IMR-90 (cell line): ENCODE measurements around the gene SLC13A5. TPM values are rescaled to one million over a fixed set of nuclear protein-coding genes. Genes with fewer than 3 reads are reported as not detected.

Experiments
- ATAC-seq: fragments of 200-7000 bp; cut with Tn5 transposase; 2 replicates; pipeline ENCODE4 v1.9.1; 2020; ENCODE audit warnings: low read depth, mild to moderate bottlenecking, moderate library complexity
- BruUV-seq: library from RNA; stranded (reverse); fragments of 400-500 nt; replicated peaks from 2 replicates; lab custom pipeline; 2021; lab: Mats Ljungman, UMichigan
- CTCF ChIA-PET: fragments of 300-600 bp; formaldehyde crosslinking; extraction: SDS; loops from one replicate; lab custom pipeline; 2021; ENCODE audit warnings: antibody characterized with exemption; lab: Yijun Ruan, JAX
- POLR2A ChIA-PET: fragments of 300-600 bp; sonication (Branson Sonifier 250); formaldehyde crosslinking; loops from one replicate; lab custom pipeline; 2022; ENCODE audit warnings: antibody characterized with exemption; ENCODE audit not compliant: unreplicated experiment; lab: Charles Lee
- DNase-seq: peaks from one replicate; pipeline ENCODE4 v3.0.0; 2013
- H2AFZ ChIP-seq: replicated peaks from 2 replicates; pipeline ENCODE3; 2013; ENCODE audit warnings: low read length, mild to moderate bottlenecking; ENCODE audit not compliant: poor library complexity
- H2AK5ac ChIP-seq: 2 replicates; pipeline ENCODE4 v1.6.1; 2013; ENCODE audit warnings: low read depth, low read length, inconsistent platforms
- H2AK9ac ChIP-seq: replicated peaks from 2 replicates; pipeline ENCODE3; 2013; ENCODE audit warnings: mild to moderate bottlenecking, low read depth, low read length, moderate library complexity; ENCODE audit not compliant: poor library complexity
- H2BK120ac ChIP-seq: 2 replicates; pipeline ENCODE4 v1.6.1; 2013; ENCODE audit warnings: low read depth, low read length, inconsistent platforms
- H2BK15ac ChIP-seq: 3 replicates; pipeline ENCODE4 v1.6.1; 2013; ENCODE audit warnings: low read depth, low read length, inconsistent platforms
- H2BK20ac ChIP-seq: 2 replicates; pipeline ENCODE4 v1.6.1; 2013; ENCODE audit warnings: low read depth, mild to moderate bottlenecking, inconsistent platforms, low read length, moderate library complexity
- H2BK5ac ChIP-seq: 2 replicates; pipeline ENCODE4 v1.6.1; 2013; ENCODE audit warnings: mild to moderate bottlenecking, low read depth, low read length, inconsistent platforms; ENCODE audit not compliant: poor library complexity, severe bottlenecking
- H3K14ac ChIP-seq: replicated peaks from 2 replicates; pipeline ENCODE4 v1.6.1; 2013; ENCODE audit warnings: low read depth, low read length, inconsistent platforms
- H3K18ac ChIP-seq: 2 replicates; pipeline ENCODE4 v1.6.1; 2013; ENCODE audit warnings: low read depth, low read length, control low read depth
- H3K23ac ChIP-seq: 2 replicates; pipeline ENCODE4 v1.6.1; 2013; ENCODE audit warnings: low read depth, low read length, inconsistent platforms
- H3K27ac ChIP-seq: 2 replicates; pipeline ENCODE4 v1.5.1; 2013; ENCODE audit warnings: mild to moderate bottlenecking, control low read depth, low read length; ENCODE audit not compliant: insufficient read depth
- H3K27me3 ChIP-seq: 2 replicates; pipeline ENCODE4 v1.6.1; 2013; ENCODE audit warnings: low read length; ENCODE audit not compliant: control insufficient read depth, insufficient read depth
- H3K36me3 ChIP-seq: 2 replicates; pipeline ENCODE4 v1.6.1; 2013; ENCODE audit warnings: low read length, mixed read lengths; ENCODE audit not compliant: control insufficient read depth, insufficient read depth
- H3K4ac ChIP-seq: 2 replicates; pipeline ENCODE4 v1.6.1; 2013; ENCODE audit warnings: low read depth, low read length, inconsistent platforms
- H3K4me1 ChIP-seq: 2 replicates; pipeline ENCODE4 v1.6.1; 2013; ENCODE audit warnings: low read length, mixed read lengths; ENCODE audit not compliant: control insufficient read depth, insufficient read depth
- H3K4me2 ChIP-seq: 2 replicates; pipeline ENCODE4 v1.6.1; 2013; ENCODE audit warnings: low read depth, mild to moderate bottlenecking, control low read depth, low read length, moderate library complexity
- H3K4me3 ChIP-seq: 2 replicates; pipeline ENCODE4 v1.5.1; 2013; ENCODE audit warnings: low read depth, mild to moderate bottlenecking, control low read depth, low read length, moderate library complexity; ENCODE audit not compliant: insufficient read depth
- H3K56ac ChIP-seq: 2 replicates; pipeline ENCODE4 v1.6.1; 2013; ENCODE audit warnings: low read length, inconsistent platforms; ENCODE audit not compliant: insufficient read depth; ENCODE audit errors: extremely low read depth
- H3K79me1 ChIP-seq, 2 experiments: 2 replicates each; pipeline ENCODE4 v1.6.1; 2013; ENCODE audit warnings: low read length in 2 of 2, inconsistent platforms in 1 of 2, low read depth in 1 of 2
- H3K9ac ChIP-seq: 2 replicates; pipeline ENCODE4 v1.6.1; 2013; ENCODE audit warnings: low read depth, low read length, control low read depth
- H3K9me1 ChIP-seq: 2 replicates; pipeline ENCODE4 v1.6.1; 2013; ENCODE audit warnings: low read length, inconsistent platforms; ENCODE audit not compliant: insufficient read depth
- H3K9me3 ChIP-seq: 2 replicates; pipeline ENCODE4 v1.6.1; 2013; ENCODE audit warnings: low read length; ENCODE audit not compliant: control insufficient read depth, insufficient read depth
- H4K20me1 ChIP-seq: 2 replicates; pipeline ENCODE4 v1.6.1; 2013; ENCODE audit warnings: low read length, inconsistent platforms; ENCODE audit not compliant: insufficient read depth
- H4K5ac ChIP-seq: 2 replicates; pipeline ENCODE4 v1.6.1; 2013; ENCODE audit warnings: mild to moderate bottlenecking, low read depth, low read length, control low read depth
- H4K8ac ChIP-seq, 2 experiments: 2 replicates each; pipeline ENCODE4 v1.6.1; 2013; ENCODE audit warnings: low read depth in 2 of 2, low read length in 2 of 2, control low read depth in 1 of 2, inconsistent platforms in 1 of 2
- H4K91ac ChIP-seq: 2 replicates; pipeline ENCODE4 v1.6.1; 2013; ENCODE audit warnings: low read depth, low read length, inconsistent platforms; ENCODE audit not compliant: insufficient read depth
- BHLHE40 ChIP-seq: fragments of 150-350 bp; IDR thresholded peaks from 2 replicates; pipeline ENCODE4 v1.6.1; 2016; ENCODE audit warnings: mild to moderate bottlenecking, low read depth, low read length
- CHD1 ChIP-seq: IDR thresholded peaks from 2 replicates; pipeline ENCODE4 v1.6.1; 2012; ENCODE audit warnings: low read depth, low read length, improper control_type of control experiment
- NFE2L2 ChIP-seq: fragments of 150-350 bp; IDR thresholded peaks from 2 replicates; pipeline ENCODE4 v1.6.1; 2016; ENCODE audit warnings: low read depth, mild to moderate bottlenecking, low read length
- RAD21 ChIP-seq: IDR thresholded peaks from 2 replicates; pipeline ENCODE4 v1.6.1; 2012; ENCODE audit warnings: low read length, improper control_type of control experiment
- SMC3 ChIP-seq: fragments of 150-350 bp; IDR thresholded peaks from 2 replicates; pipeline ENCODE4 v1.6.1; 2016; ENCODE audit warnings: low read depth, mild to moderate bottlenecking, antibody characterized with exemption, low read length, moderate library complexity
- WGBS, 2 experiments: methylation state at CpG; one replicate each; pipeline versions ENCODE4 v1.1.5 to v1.1.7; 2013; ENCODE audit warnings: missing lambda C conversion rate in 2 of 2; ENCODE audit not compliant: insufficient read length in 1 of 2; ENCODE audit errors: extremely low coverage in 2 of 2; 5-methylcytosine and 5-hydroxymethylcytosine counted together
- dilution Hi-C: fragments of 300-500 bp; cut with HindIII; formaldehyde crosslinking; loops from one replicate; pipeline ENCODE4 v1.14.3; 2018; ENCODE audit warnings: low sequenced_read_pairs; ENCODE audit not compliant: unreplicated experiment
- in situ Hi-C: fragments of 300-500 bp; cut with MboI; formaldehyde crosslinking; loops from 3 replicates; pipeline ENCODE4 v1.14.3; 2019; ENCODE audit warnings: low sequenced_read_pairs, inconsistent platforms, mixed read lengths
- intact Hi-C: fragments of 100-400 bp; cut with micrococcal nuclease; formaldehyde crosslinking; loops from 2 replicates; pipeline ENCODE4 v1.10.0; 2022
- polyA plus RNA-seq, 3 experiments: library from polyadenylated mRNA; depleted of rRNA; stranded (reverse); fragments of >200 nt; gene quantifications; 2 replicates each; pipeline ENCODE4 v1.2.3, GENCODE V29; 2012; ENCODE audit warnings: low replicate concordance in 1 of 3
- total RNA-seq: library from RNA; depleted of rRNA; stranded (reverse); fragments of >200 nt; gene quantifications from 2 replicates; pipeline ENCODE4 v1.2.3, GENCODE V29; 2012

The SLC13A5 gene
- total and polyA plus RNA-seq, 2 of the 4 experiments (the other 2 are of a cell fraction), result not detected

DNA sequence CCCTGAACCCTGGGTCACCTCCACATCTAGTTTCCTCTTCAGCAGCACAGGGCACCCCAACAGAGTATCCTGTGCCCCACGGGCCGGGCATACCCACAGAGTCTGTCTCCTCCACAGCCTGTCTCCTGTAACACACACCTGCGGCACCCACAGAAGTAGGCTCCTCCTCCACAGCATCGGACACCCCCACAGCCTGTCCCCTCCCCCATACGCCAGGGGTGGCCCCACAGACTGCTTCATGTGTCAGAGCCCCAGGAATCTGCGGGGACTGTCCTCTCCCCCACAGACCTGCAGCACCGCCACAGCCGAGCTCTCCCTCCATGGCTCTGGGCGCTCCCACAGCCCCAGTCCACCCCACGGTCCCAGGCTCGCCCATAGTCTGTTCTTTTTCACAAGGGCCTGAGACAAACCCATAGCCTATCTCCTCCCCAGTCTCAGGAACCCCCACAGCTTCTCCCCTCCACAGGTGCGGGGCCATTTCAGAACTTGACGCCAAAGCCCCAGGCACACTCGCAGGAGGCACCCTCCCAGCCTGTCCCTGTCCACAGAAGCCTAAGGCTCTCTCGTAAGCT lies 74.1 kb downstream of the SLC13A5 start (continued):
- no peak for TF ChIP-seq NFE2L2

DNA sequence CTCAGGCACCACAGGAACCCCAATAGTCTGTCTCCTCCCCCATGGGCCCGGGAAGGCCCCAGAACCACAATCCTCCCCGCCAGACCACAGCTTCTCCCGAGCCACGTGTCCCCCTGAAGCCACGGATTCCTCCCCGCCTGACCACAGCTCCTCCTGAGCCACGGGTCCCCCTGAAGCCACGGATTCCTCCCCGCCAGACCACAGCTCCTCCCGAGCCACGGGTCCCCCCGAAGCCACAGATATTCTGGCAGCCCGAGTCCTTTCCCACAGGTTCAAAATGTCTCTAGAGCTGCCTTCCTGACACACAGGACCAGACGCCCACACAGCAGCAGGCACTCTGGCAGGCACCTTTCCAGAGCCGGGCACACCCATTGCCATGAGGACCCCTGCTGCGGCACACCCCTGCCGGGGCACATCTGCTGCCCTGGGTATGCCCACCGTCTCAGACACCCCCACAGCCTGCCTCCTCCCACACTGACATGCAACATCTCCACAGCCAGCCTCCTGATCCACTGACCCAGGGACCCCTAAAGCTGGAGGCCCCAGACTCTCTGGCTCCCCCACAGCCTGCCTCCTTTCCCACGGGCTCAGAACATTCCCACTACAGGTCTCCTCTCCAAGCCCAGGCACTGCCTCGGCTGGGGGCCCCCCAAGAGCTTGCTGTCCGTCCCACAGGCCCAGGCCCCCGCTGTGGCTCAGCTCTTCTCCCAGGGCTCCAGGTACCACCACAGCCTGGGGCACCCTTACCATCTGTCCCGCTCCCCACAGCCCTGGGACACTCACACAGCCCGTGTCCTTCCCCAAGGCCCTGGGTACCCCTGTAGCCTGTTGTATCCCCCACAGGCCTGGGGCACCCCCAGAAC lies 74.9 kb downstream of the SLC13A5 start:
- Histone ChIP-seq H3K27ac (no peak overlapping the region), H2BK15ac (no peak overlapping the region), H2BK120ac (no peak overlapping the region), H3K79me1 (peaks cover 9 to 69% of the 10 kb centered on the region in 2 experiments), H2BK20ac (no peak overlapping the region), H2BK5ac (no peak overlapping the region), H3K18ac (no peak overlapping the region), H2AK5ac (peak overlapping the region; percentile 59; the same call in 1 of the 2 replicates), H3K4me2 (no peak overlapping the region), H3K23ac (no peak overlapping the region), H2AK9ac (peak overlapping the region; percentile 81), H3K27me3 (no peaks in the 10 kb centered on the region), H3K36me3 (peaks cover 4% of the 10 kb centered on the region), H3K9me1 (0 out of 2 replicates have a peak, but pooled peaks cover 5% of the 10 kb centered on the region), H3K56ac (no peak overlapping the region), H4K20me1 (no peaks in the 10 kb centered on the region; the same call in 1 of the 2 replicates), H4K5ac (no peak overlapping the region), H4K8ac (no peak overlapping the region), H3K4ac (no peak overlapping the region), H2AFZ (no peak overlapping the region), H3K4me1 (peaks cover 9% of the 10 kb centered on the region), H3K14ac (no peak overlapping the region), H3K9ac (no peak overlapping the region), H3K9me3 (no peaks in the 10 kb centered on the region), H3K4me3 (no peak overlapping the region), H4K91ac (no peak overlapping the region)
- in situ Hi-C loops, result no loop called here
- no peak for TF ChIP-seq SMC3
- TF ChIP-seq CHD1, result no peak
- TF ChIP-seq BHLHE40, result no peak
- TF ChIP-seq RAD21, result no peak
- intact Hi-C loops, result no loop called here
- DNase-seq, result no peak
- dilution Hi-C loops, result no loop called here
- no peak for ATAC-seq
- CTCF ChIA-PET, result no interaction called here
- POLR2A ChIA-PET, result no interaction called here
- WGBS, 2 experiments, result 87% methylated on average over 15 of the region's 24 CpGs; no CpG with 5 or more reads in 1 of the 2 experiments
- no TSS peak for BruUV-seq
